Esophagus squamous epithelium (tissue), 4 donors: ENCODE data around the gene HNRNPU.

Experiments used
- POLR2A ChIP-seq, 4 donors: fragments of 450-650 bp; IDR thresholded peaks; one replicate each; pipeline ENCODE4 v1.6.1; 2017; ENCODE audit warnings: antibody characterized with exemption in 4 of 4, mild to moderate bottlenecking in 4 of 4, moderate library complexity in 3 of 4
- TF ChIP-seq, protein P1 (sequence below), 6 experiments: fragments of 450-650 bp in 4 of 6; fragments of 200-600 bp in 2 of 6; sonication (generic) in 2 of 6; IDR thresholded peaks; one replicate each; pipeline ENCODE4 v1.5.1; 2016 to 2019; ENCODE audit warnings: antibody characterized with exemption in 6 of 6, mild to moderate bottlenecking in 4 of 6, moderate library complexity in 4 of 6

DNA sequence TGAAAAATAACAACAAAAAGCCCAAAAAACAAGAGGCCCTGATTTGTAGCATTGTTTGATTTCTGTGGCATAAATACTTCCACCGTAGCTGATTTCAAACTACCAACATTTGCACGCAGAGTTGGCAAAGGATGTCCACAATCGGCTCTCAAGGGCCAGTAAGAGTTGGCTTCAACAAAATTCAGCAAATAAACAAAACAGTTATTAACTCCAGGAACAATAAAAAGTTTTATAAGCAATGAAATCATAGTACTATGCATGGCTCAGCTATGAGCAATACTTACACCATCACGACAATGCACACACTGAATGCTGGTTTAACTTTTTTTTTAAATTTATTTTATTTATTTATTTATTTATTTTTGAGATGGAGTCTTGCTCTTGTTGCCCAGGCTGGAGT, 37.6 kb downstream of the HNRNPU start:
- TF ChIP-seq, protein P1, sequence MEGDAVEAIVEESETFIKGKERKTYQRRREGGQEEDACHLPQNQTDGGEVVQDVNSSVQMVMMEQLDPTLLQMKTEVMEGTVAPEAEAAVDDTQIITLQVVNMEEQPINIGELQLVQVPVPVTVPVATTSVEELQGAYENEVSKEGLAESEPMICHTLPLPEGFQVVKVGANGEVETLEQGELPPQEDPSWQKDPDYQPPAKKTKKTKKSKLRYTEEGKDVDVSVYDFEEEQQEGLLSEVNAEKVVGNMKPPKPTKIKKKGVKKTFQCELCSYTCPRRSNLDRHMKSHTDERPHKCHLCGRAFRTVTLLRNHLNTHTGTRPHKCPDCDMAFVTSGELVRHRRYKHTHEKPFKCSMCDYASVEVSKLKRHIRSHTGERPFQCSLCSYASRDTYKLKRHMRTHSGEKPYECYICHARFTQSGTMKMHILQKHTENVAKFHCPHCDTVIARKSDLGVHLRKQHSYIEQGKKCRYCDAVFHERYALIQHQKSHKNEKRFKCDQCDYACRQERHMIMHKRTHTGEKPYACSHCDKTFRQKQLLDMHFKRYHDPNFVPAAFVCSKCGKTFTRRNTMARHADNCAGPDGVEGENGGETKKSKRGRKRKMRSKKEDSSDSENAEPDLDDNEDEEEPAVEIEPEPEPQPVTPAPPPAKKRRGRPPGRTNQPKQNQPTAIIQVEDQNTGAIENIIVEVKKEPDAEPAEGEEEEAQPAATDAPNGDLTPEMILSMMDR (IDR thresholded peaks at IDR 0.05): no peak
- TF ChIP-seq POLR2A (IDR thresholded peaks at IDR 0.05): no peak
